Urothelium cell line (cell line): ENCODE measurements around the gene SLBP.
"Not testable (repeated sequence)": the region's sequence is repeated elsewhere in the genome, so short reads cannot be mapped to it uniquely, and the experiment has no call there.

Experiments
- DNase-seq: peaks from one replicate; pipeline ENCODE4 v3.0.0; 2011; ENCODE audit warnings: low spot score, mixed read lengths
- FAIRE-seq: peaks from 2 replicates; lab custom pipeline; 2011; peaks lifted over from hg19 to GRCh38; lab: Jason Lieb, UNC

The SLBP gene

DNA sequence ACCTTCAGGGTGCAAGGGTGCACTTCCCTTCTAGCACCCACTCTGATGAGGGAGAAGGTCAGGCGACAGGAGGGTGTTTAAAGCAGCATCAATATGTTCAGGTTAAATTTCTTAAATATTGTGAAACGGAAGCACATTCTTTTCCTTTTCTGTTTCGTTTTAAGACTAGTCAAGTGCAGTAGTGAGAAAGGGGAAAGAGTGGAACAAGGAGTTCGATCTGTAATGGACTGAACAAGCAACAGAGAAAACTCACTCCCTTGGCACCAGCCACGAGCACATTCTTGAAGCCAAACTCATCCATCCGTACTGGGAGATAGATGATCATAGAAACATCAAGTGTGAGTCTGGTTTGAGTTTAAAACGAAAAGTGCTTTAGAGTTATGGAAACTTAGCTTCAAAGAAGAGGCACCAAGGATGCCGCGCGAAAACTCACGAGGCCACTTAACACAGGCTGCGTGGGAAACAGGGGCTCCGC, 28.8 kb downstream of the SLBP start:
- DNase-seq (no peak), FAIRE-seq (no peak)

DNA sequence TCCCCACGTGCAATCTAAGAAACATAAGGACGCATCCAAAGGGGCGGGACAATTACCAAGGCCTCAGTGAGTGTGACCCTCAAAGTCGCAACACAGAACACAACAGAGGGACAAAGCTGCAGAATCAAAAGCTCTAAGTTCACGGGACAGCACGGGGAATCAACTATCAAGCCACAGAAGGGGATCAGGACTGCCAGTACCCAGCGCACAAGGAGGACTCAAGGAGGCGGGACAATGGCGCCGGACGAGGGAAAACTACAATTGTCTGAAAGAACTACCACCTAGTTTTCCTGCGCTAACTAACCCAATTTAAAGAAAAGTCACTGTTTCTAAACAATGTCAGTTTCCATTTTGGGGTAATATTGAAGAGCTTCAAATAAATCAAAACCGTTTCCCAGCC, 29.3 kb downstream of the SLBP start:
- no peak for DNase-seq
- no peak for FAIRE-seq

GRCh38 chr4:1678244-1678643, 33.9 kb downstream of the SLBP start:
- no peak for FAIRE-seq
- DNase-seq = no peak

- FAIRE-seq (no peak), DNase-seq (no peak)
Measured at GRCh38 chr4:1676605-1677525, 35.3 kb downstream of the SLBP start.

GRCh38 chr4:1675802-1676137, 36.3 kb downstream of the SLBP start:
- DNase-seq = no peak
- no peak for FAIRE-seq

DNA sequence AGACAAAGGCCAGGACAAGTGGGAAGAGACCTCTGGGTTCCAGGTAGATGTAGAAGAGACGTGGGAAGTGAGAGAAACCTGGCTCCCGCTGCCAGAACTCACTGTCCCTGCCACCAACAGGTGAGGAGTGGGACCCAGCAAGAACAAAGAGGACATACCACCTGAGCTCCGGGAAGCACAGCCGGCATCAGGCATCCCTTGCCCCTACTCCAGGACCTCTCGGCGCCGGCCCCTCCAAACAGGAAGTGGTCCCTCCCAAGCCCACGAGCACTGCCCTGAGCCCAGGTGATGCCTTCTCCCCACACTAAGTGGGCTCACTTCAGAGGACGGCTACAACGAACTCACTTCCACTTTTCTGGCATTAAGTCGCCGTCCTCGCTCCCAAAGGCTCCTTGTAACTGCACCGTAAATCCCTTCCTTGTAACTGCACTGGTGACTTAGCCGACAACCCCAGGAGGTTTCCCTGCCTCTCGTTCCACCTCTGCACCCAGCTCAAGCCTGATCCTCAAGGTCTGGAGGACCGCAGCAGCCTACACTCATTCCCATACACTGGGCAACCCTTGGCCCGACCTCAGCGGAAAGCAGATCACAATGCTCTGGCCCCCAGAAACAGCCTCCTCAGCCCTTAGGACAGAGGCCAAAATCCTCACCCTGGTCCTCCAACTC, 36.9 kb downstream of the SLBP start:
- DNase-seq (no peak), FAIRE-seq (no peak)

GRCh38 chr4:1674682-1675081, 37.4 kb downstream of the SLBP start:
- DNase-seq (no peak), FAIRE-seq (no peak)

DNA sequence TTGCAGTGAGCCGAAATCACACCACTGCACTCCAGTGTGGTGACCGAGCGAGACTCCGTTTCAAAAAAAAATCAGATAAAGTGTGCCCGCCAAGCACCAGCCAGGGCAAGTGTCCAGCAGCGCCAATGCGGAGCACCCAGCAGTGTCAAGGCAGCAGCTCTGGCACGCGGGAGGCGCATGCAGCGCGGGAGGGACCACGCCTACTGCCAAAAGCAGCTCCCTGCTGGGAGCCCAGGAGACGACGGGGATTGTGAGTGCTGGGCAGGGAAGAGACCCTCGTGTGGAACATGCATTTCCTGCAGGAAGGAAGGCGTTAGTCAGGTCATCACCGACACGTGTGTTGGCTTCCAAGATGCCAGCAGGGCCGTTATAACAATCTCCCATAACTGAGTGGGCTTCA, 38.4 kb downstream of the SLBP start:
- DNase-seq (no peak), FAIRE-seq (no peak)

DNA sequence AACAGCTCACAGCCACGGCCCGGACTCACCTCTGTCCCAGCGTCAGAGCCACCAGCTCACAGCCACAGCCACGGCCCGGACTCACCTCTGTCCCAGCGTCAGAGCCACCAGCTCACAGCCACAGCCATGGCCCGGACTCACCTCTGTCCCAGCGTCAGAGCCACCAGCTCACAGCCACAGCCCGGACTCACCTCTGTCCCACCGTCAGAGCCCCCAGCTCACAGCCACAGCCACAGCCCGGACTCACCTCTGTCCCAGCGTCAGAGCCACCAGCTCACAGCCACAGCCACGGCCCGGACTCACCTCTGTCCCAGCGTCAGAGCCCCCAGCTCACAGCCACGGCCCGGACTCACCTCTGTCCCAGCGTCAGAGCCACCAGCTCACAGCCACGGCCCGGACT, 41.1 kb downstream of the SLBP start:
- not testable (repeated sequence) for DNase-seq, FAIRE-seq

DNA sequence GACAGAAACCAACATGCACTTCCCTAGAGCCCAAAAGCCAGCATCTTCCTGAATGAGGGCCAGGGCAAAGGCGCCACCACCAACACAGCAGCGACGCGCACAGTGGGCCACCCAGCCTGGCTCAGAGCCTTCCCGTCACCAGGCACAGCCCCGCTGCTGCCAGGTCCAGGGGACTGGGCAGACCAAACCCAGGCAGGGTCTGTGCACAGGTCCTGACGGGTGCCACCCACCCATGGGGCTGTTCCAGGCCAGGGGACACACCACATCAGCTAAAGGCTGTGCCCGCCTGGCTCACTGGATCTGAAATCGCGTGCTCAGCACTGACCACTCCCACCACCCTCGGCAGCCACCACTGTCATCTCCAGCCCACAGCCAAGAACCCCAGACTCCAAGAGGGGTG, 41.8 kb downstream of the SLBP start:
- DNase-seq (no peak), FAIRE-seq (no peak)

GRCh38 chr4:1669850-1670249, 42.3 kb downstream of the SLBP start:
- FAIRE-seq = no peak

GRCh38 chr4:1669270-1669669, 42.8 kb downstream of the SLBP start:
- FAIRE-seq = no peak
- DNase-seq = no peak

More at GRCh38 chr4:1669850-1670249, 42.3 kb downstream of the SLBP start:
- DNase-seq = no peak

DNA sequence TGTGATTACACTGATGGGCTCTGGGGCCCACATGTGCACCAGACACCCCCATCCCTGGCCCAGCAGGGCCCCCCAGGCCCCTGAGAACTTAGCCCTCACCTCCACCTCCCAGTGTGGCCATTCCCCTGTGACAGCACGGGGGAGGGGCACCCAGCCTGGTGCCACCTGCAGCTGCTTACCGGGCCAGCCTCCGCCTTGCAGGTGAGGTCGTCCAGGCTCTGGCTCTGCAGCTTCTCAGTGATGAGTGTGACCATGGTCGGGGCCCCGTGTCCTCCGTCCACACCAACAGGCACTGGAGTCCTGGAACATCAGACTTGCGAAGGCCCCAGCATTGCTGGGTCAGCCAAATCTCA, 43.7 kb downstream of the SLBP start:
- FAIRE-seq (no peak), DNase-seq (no peak)

- FAIRE-seq (no peak), DNase-seq (no peak)
Measured at GRCh38 chr4:1667273-1667672, 44.8 kb downstream of the SLBP start.

GRCh38 chr4:1666391-1666790, 45.7 kb downstream of the SLBP start:
- FAIRE-seq = no peak
- DNase-seq = no peak

DNA sequence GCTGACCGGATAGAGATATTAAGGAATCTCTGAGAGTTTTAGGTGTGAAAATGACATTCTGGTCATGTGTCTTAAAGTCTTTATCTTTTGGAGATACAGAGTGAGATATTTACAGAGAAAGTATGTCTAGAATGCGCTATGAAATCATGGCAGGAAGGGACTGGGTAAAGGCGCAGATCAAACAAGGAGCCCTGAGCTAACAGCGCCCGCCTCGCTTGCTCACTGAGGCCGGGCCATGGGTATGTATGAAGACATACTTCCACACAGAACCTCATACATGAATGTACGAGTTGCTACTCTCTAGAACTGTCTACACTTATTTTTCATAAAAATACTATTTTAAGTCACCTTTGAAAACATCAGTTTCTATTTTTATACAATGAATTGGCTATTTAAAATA, 48.0 kb downstream of the SLBP start:
- DNase-seq (no peak), FAIRE-seq (no peak)

DNA sequence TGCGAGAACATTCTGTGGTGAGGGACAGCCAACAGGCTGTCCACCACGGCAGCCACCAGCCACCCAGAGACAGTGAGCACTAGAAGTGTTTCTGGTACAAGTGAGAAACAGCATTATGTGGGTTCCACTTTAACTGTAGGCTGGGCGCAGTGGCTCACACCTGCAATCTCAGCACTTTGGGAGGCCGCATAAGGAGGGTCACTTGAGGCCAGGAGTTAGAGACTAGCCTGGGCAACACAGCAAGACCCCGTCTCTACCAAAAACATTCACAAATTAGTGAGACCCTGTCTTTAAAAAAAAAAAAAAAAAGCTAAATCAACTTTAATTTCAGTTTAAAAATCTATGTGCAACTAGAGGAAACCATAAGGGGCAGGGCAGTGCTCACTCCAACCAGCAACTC, 48.6 kb downstream of the SLBP start:
- DNase-seq = no peak
- FAIRE-seq = no peak

- DNase-seq = no peak
- FAIRE-seq = no peak
Measured at GRCh38 chr4:1661695-1662094, 50.4 kb downstream of the SLBP start.

DNA sequence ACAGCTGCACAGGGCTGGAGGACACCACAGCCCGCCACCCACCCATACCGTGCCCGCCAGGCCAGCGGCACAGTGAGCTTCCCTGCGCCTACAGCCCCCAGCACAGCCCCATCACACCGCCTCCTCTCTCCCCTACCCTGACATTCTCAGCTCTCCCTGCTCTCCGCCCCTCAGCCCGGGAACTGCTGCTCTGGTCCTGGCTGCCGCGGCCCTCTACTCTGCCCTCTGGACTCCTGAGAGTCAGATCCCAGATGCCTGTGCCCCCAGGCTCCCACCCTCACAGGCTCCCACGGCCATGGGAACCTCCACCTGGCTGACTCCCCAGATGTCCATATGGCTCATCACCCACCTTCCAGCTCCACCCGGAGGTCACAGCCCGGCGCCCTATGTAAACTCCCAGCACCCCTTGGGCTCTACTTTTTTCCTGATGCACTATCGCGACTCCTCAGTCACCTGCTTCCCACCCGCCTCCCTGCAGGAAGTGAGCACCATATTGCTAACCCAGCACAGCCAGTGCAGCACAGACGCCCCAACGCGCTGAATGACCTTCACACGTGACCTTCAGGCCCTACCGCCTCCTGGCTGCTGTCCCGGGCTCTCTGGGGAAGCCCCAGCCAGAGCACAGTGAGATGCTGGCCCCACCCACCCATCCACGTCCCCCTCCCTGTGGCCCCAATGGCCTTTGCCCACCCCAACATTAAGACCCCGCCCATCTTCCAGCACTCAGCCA, 51.0 kb downstream of the SLBP start:
- FAIRE-seq = no peak
- no peak for DNase-seq

GRCh38 chr4:1659104-1660043, 52.7 kb downstream of the SLBP start:
- FAIRE-seq (no peak), DNase-seq (no peak)

DNA sequence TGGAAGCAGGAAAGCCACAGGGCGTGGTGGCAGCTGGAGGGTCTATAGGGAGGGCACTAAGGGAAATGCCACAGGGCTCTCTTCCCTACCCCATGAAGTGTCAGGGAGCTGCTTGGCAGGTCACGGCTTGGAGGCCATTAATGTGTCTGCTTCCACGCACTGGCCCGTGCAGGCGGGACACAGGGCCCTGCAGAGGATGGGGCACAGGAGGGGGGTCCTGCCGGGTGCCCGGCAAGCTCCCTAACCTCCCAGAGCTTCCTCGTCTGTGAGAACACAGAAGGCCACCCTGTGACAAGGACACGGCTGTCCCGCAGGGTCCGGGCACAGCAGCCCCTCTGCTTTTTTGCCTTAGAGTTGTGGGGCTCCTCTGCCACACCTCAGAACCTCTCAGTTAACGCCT, 53.5 kb downstream of the SLBP start:
- no peak for FAIRE-seq
- no peak for DNase-seq
